ENCODE results near the gene GASK1A. TPM values are rescaled to one million over a fixed set of nuclear protein-coding genes. Genes with fewer than 3 reads are reported as not detected.

Gene GASK1A
- total and polyA plus RNA-seq, 2 of the 8 experiments (the other 6 are each of a cell fraction or from before 2014, with no cell fraction given) = 4.7 to 7.9 TPM

GRCh38 chr3:43072361-43072760 is 93.2 kb downstream of the GASK1A start (continued):
- no peak for TF ChIP-seq BACH1 (IDR thresholded peaks at IDR 0.05; ENCODE audit: low read length)
- TF ChIP-seq EZH2 (IDR thresholded peaks at IDR 0.05; ENCODE audit: low read depth, low read length, severe bottlenecking) = no peak
